NCI-H2081 (cell line): Measurements from ENCODE around the gene TMEM86A.

Experiments
- DNase-seq, 2 experiments: peaks; one replicate each; lab custom pipeline; 2025; lab: John Stamatoyannopoulos, UW

TMEM86A gene

DNA sequence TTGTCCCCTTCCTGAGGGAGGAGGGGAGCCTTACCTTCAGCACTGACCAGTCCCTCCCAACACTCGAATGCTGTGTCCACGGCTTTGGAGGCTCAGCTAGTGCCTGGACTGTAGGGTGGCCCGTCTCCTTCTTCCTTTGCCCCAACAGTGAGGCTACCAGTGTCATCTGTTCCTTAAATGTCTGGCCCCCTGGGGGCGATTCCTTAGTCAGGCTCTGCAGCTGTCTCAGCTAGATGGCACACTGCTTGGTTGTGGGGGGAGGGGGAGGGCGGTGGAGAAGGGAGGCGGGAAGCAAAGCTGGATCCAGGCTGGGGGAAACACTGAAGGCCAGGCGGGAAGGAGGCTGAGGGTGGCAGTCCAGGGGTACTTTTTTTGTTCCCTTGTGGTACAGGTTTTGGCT is 27.5 kb downstream of the TMEM86A start, which contains the start of gene IGSF22:
IGSF22 (minus strand) TSS at position 149 of the 400 bp plus-strand sequence. CDS start 1,952 bp downstream, outside the sequence.
- DNase-seq, result no peak

DNA sequence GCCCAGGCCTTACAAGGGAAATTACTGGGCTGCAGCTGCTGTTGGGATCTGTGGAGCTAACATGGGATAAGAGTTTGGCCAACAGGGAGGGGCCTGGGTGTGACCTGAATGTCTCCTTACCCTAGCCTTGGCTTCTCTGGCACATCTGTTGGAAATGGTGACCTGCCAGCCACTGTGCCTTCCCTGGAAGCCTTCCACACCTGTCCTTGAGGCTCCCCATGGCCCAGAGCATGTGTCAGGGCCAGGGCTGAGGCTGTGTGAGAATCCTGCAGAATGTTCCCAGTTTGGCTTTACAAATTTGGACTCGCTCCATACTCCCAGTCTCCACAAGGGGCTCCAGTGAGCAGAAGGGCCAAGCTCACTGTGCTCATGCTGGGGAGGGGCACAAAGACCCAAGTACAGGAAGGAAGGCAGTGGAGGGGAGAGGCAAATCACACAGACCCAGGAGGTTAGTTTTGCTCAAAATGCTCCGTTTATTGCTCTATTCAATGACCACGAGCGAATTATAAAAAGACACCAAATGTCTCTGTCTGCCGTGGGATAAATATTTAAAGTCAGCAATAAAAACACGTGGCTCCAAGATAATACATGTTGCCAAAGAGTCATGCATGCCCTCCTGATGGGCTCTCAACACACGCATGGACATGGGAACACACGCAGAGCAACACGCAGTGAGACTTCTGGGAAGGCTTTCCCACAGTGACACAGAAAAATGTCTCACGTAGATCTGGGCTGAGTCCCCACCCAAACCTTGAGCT is 29.1 kb downstream of the TMEM86A start:
- peak; percentile 45 to 46 for DNase-seq

GRCh38 chr11:18728658-18729057 is 30.1 kb downstream of the TMEM86A start:
- DNase-seq, result no peak

- no peak for DNase-seq
Observed at GRCh38 chr11:18729426-18729825, 30.8 kb downstream of the TMEM86A start.

DNA sequence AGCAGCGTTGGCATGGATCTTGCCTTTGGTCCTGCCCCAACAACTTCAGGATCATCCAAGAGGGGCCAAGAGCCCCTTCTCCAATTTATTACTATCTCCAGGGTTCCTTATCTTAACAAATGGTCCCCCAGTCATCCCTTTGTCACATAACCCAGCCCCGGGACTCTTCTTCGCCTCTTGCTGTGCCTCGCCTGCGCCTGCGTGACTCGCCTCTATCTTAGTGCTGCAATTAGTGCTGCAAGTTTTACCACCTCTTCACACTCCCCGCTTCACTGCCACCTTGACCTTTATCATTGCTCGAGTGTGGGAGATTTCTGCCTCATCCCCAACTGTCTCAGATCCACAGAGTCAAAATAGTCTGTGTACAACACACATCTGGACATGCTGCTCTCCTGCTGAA is 31.4 kb downstream of the TMEM86A start:
- no peak for DNase-seq

DNA sequence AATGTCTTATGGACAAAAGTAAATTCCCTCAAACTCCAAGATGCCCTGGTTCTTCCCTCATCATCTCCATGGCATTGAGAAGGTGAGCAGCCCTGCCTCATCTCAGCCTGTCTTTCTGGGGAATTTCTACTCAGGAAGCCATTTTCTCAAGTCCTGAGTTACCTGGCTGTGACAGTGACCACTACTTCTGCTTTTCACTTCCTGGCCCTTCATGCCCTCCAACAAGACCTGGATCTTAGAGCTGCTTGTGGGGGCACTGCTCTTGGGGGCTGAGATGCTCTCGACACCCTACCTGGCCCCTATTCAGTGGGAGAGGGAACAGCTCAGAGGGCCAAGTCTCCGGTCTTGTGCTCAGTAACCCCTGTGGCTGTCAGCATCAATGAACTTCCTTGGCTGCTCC is 32.9 kb downstream of the TMEM86A start:
- DNase-seq, result no peak

GRCh38 chr11:18731949-18732821 is 33.6 kb downstream of the TMEM86A start:
- DNase-seq, result peak; percentile 7 to 37

DNA sequence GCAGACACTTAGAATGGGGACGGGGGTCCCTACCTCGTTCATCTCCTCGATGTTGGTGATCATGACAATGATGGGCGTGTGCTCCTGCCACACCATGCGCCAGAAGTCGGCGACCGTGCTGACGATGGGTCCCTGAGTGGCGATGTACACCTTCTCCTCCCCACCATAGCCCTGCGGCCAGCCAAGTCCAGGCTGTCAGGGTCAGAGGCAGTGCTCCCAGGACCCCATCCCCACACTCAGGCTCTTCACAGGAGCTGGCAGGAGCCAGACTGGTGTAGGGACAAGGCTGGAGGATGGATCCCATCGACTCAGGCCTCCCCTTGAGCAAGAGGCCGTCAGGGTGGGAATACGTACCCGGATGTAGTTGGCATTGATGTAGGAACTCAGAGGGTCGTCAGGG is 34.6 kb downstream of the TMEM86A start:
- no peak for DNase-seq

GRCh38 chr11:18736590-18737148 is 38.1 kb downstream of the TMEM86A start:
- DNase-seq, result no peak

- no peak for DNase-seq
Observed at GRCh38 chr11:18737642-18738041, 39.1 kb downstream of the TMEM86A start.

DNA sequence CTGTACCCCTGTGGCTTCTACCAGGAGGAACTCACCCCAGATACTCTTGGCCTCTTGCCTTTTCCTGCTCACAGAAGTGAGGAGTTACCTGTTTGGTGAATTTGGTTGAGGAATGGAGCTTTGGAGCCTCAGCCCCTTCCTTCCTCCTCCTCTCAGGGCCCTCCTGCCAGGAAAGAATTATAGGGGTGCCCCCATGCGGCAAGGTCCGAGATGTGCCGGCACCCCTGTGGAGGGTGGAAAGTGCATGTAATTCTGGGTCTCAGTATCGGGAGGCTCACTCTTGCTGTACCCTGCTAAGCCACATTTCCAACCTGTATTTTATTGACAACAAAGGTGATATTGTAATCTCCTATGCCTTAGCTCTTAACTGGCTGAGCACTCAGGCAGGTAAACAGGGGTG is 41.1 kb downstream of the TMEM86A start:
- no peak for DNase-seq

DNA sequence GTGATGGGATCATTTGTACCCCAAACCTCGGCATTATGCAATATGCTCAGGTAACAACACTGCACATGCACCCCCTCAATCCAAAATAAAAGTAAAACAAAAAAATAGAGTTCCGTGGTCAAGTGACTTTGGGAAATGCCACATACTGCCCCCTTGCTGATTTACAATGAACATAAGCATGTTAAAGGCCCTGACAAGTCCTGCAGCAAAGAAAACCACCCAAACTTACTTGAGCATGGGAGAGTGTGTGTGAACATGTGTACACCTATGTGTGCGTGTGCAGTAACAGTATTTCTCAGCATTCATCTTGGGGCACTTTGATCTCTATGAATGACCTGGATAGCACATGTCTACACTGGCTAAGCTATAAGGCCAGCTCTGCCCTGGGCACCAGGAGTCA is 43.2 kb downstream of the TMEM86A start:
- no peak for DNase-seq

GRCh38 chr11:18743365-18743764 is 44.8 kb downstream of the TMEM86A start:
- no peak for DNase-seq

DNA sequence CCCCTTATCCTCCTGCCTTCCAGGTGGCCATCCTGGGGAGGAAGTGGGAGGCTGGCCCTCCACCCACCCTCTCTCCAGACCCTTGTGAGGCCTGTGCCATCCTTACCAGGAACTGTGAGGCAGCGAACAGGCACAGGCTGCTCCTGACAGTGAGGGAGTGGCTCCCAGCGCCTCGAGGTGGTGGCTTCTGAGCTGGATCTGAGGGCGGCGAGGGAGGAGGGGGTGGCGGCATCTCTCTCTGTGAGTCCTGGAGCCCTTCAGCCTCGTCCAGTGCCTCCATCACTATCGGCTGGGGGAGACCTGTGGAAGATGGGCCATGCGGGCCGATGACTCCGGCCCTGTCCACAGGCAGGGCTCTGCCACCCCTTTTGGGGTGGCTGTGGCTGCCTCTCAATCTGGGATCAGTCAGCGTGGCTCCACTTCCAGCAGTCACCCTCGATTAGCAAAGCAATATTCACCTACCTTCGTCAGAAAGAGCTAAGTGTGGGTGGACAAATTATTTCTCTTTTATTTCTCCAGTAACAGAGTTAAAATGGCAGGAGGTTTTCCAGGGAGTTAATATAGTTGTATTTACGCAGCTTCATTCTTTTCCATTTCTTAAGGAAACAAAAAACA is 45.4 kb downstream of the TMEM86A start:
- no peak for DNase-seq

DNA sequence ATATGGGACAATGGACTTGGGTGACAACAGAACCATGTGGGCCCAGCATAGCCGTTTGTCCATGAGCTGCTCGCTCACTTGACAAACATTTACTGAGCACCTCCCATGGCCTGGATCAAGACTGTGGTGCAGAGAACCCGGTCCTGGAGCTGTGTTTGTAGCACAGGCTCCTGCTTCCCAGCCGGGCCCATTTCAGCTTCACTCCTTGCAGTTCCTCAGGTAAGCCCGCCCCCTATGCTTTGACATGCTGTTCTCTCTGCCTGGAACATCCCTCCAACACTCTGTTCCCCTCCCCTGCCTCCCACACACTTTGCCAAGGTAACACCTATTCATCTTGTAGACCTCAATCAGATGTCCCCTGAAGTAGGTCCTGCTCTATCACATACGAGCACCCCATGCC is 46.7 kb downstream of the TMEM86A start:
- no peak for DNase-seq

DNA sequence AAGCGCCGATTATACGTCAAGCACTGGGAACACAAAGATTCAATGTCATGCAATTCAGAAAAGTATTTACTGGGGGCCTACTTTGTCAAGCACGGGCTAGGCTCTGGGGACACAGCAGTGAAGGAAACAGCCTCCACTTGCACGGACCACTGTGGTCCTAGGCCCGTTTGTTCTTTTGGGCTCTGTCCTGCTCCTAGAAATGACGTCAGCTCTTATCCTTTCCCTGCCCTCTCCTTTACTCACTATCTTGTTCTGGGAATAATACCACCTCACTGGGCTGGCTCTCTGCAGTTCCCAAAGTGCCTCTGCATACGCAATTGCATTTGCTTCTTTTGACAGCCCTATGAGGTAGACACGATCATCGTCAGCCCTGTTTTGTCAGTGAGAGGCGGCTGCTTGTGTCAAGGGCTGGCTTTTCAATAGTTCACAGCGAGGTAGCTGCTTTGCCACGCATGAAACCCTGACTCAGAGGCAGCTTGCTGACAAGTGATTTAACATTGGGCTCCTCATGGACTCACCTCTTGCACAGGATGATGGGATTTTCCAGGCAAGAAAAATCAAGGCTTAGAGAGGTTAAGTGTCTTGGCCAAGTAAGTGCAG is 50.3 kb downstream of the TMEM86A start:
- DNase-seq, result no peak

GRCh38 chr11:18749681-18750319 is 51.2 kb downstream of the TMEM86A start:
- no peak for DNase-seq

GRCh38 chr11:18750944-18751343 is 52.4 kb downstream of the TMEM86A start:
- DNase-seq, result no peak

DNA sequence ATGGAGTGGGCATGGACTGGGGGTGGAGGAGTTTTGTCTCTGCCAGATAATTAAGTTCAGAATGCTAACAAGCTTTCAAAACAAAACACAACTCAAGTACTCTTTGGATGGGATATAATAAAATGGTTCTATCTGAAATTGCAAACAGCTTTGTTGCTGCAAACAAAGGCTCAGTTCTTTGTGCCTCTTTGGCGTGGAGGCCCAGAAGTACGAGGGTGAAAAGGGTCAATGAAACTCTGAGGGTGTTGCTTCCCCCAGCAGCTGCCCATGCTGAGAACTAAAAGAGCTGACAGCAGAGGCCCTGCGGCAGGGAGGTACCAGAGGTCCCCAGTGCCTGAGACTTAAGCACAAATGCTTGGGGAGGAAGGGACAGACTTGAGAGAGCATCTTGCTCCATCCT is 53.9 kb downstream of the TMEM86A start:
- DNase-seq, result no peak

- DNase-seq, result no peak
Observed at GRCh38 chr11:18754308-18754707, 55.7 kb downstream of the TMEM86A start.
